ENCODE measurements around the gene SMIM24.

GRCh38 chr19:3523361-3524077 lies 43.2 kb upstream of the SMIM24 start:
- TF ChIP-seq CBX2 (IDR thresholded peaks at IDR 0.05; ENCODE audit: borderline replicate concordance, low read depth) (no peak), RAD21 (conservative IDR thresholded peaks at IDR 0.05 in 1 of 2, IDR thresholded peaks at IDR 0.05 in 1 of 2) (no peak), MAZ (IDR thresholded peaks at IDR 0.05; ENCODE audit: borderline replicate concordance, low read depth, low read length) (no peak), POLR2A (IDR thresholded peaks at IDR 0.05; ENCODE audit: low read length) (no peak), HMGXB4 (CRISPR knock-in tag; IDR thresholded peaks at IDR 0.05; ENCODE audit: borderline replicate concordance) (no peak), CTCF (IDR thresholded peaks at IDR 0.05) (no peak), CHD4 (IDR thresholded peaks at IDR 0.05; ENCODE audit: borderline replicate concordance) (no peak), EHMT2 (IDR thresholded peaks at IDR 0.05; ENCODE audit: low read depth) (no peak), RFX5 (IDR thresholded peaks at IDR 0.05) (no peak), CHD2 (IDR thresholded peaks at IDR 0.05; ENCODE audit: low read length, partially characterized antibody) (no peak), JUN (IDR thresholded peaks at IDR 0.05) (no peak), REST (IDR thresholded peaks at IDR 0.05) (no peak)

All from A549 (cell line).